Stimulated activated memory B cell treated with anti-CD40 and anti-IgM and Interleukin-4, amounts not matched to agents 10 μg/mL and 1 μg/mL and 100 μg/mL, for 72 hours (primary cell): Measurements from ENCODE around the gene CNOT1.

Source experiments
- ATAC-seq: fragments of 150-1000 bp; cut with Tn5 transposase; 2 replicates; pipeline ENCODE4 v1.10.0; 2021
- H3K27ac Mint-ChIP-seq: one replicate; pipeline ENCODE4 v1.8.0; 2022; ENCODE audit warnings: mild to moderate bottlenecking, mixed read lengths
- H3K27me3 Mint-ChIP-seq: one replicate; pipeline ENCODE4 v1.8.0; 2022; ENCODE audit warnings: mixed read lengths
- H3K36me3 Mint-ChIP-seq: one replicate; pipeline ENCODE4 v1.8.0; 2022; ENCODE audit warnings: mixed read lengths
- H3K4me1 Mint-ChIP-seq: one replicate; pipeline ENCODE4 v1.8.0; 2022; ENCODE audit warnings: mixed read lengths
- H3K4me3 Mint-ChIP-seq: one replicate; pipeline ENCODE4 v1.8.0; 2022; ENCODE audit warnings: mild to moderate bottlenecking, moderate library complexity, mixed read lengths
- H3K9me3 Mint-ChIP-seq: one replicate; pipeline ENCODE4 v1.8.0; 2022; ENCODE audit warnings: mixed read lengths

The CNOT1 gene

GRCh38 chr16:58507963-58508670 is 121.5 kb downstream of the CNOT1 start:
- H3K27me3 Mint-ChIP-seq, result peaks cover 38% of the 10 kb centered on the region

GRCh38 chr16:58507195-58507962 is 122.2 kb downstream of the CNOT1 start:
- Mint-ChIP-seq H3K36me3 (no peaks in the 10 kb centered on the region), H3K4me3 (no peak overlapping the region), H3K27me3 (peaks cover 46% of the 10 kb centered on the region), H3K4me1 (peaks cover 13% of the 10 kb centered on the region), H3K27ac (no peak overlapping the region), H3K9me3 (no peaks in the 10 kb centered on the region)
- ATAC-seq, result no peak

More at GRCh38 chr16:58507963-58508670, 121.5 kb downstream of the CNOT1 start:
- Mint-ChIP-seq H3K36me3 (no peaks in the 10 kb centered on the region), H3K4me1 (peaks cover 13% of the 10 kb centered on the region), H3K9me3 (no peaks in the 10 kb centered on the region), H3K4me3 (no peak overlapping the region), H3K27ac (no peak overlapping the region)
- no peak for ATAC-seq

GRCh38 chr16:58506241-58507194 is 123.1 kb downstream of the CNOT1 start:
- peaks cover 54% of the 10 kb centered on the region for H3K27me3 Mint-ChIP-seq
- H3K9me3 Mint-ChIP-seq, result no peaks in the 10 kb centered on the region
- H3K27ac Mint-ChIP-seq, result no peak overlapping the region
- H3K36me3 Mint-ChIP-seq, result no peaks in the 10 kb centered on the region
- peaks cover 13% of the 10 kb centered on the region for H3K4me1 Mint-ChIP-seq
- no peak overlapping the region for H3K4me3 Mint-ChIP-seq
- no peak for ATAC-seq

- Mint-ChIP-seq H3K36me3 (no peaks in the 10 kb centered on the region), H3K4me1 (peaks cover 30% of the 10 kb centered on the region), H3K9me3 (no peaks in the 10 kb centered on the region), H3K27ac (no peak overlapping the region), H3K4me3 (no peak overlapping the region), H3K27me3 (peaks cover 75% of the 10 kb centered on the region)
- no peak for ATAC-seq
Measured at GRCh38 chr16:58503863-58504688, 125.5 kb downstream of the CNOT1 start.

- peaks cover 30% of the 10 kb centered on the region for H3K4me1 Mint-ChIP-seq
- H3K36me3 Mint-ChIP-seq, result no peaks in the 10 kb centered on the region
- peaks cover 81% of the 10 kb centered on the region for H3K27me3 Mint-ChIP-seq
- no peak for ATAC-seq
- H3K9me3 Mint-ChIP-seq, result no peaks in the 10 kb centered on the region
- H3K4me3 Mint-ChIP-seq, result no peak overlapping the region
- no peak overlapping the region for H3K27ac Mint-ChIP-seq
Measured at GRCh38 chr16:58503166-58503862, 126.3 kb downstream of the CNOT1 start.

- peaks cover 86% of the 10 kb centered on the region for H3K27me3 Mint-ChIP-seq
- H3K4me1 Mint-ChIP-seq, result peaks cover 39% of the 10 kb centered on the region
- no peak overlapping the region for H3K4me3 Mint-ChIP-seq
- no peaks in the 10 kb centered on the region for H3K9me3 Mint-ChIP-seq
- no peak for ATAC-seq
- H3K27ac Mint-ChIP-seq, result no peak overlapping the region
- H3K36me3 Mint-ChIP-seq, result no peaks in the 10 kb centered on the region
Measured at GRCh38 chr16:58502217-58502921, 127.3 kb downstream of the CNOT1 start.

GRCh38 chr16:58501242-58502131 is 128.1 kb downstream of the CNOT1 start:
- peaks cover 86% of the 10 kb centered on the region for H3K27me3 Mint-ChIP-seq
- no peak overlapping the region for H3K27ac Mint-ChIP-seq
- no peaks in the 10 kb centered on the region for H3K9me3 Mint-ChIP-seq
- H3K4me3 Mint-ChIP-seq, result peak overlapping the region; percentile 77
- peak; percentile 31 for ATAC-seq
- H3K4me1 Mint-ChIP-seq, result peaks cover 39% of the 10 kb centered on the region
- H3K36me3 Mint-ChIP-seq, result no peaks in the 10 kb centered on the region

- H3K27me3 Mint-ChIP-seq, result peaks cover 81% of the 10 kb centered on the region
- no peak overlapping the region for H3K27ac Mint-ChIP-seq
Measured at GRCh38 chr16:58500430-58501241, 129.0 kb downstream of the CNOT1 start.

GRCh38 chr16:58499615-58500351 is 129.8 kb downstream of the CNOT1 start, which contains the start of gene NDRG4:
NDRG4 (plus strand) TSS chr16:58500143; CDS start chr16:58500249, 106 bp downstream.
- H3K4me1 Mint-ChIP-seq, result peaks cover 46% of the 10 kb centered on the region
- peaks cover 89% of the 10 kb centered on the region for H3K27me3 Mint-ChIP-seq
- ATAC-seq, result peak; percentile 59
- H3K4me3 Mint-ChIP-seq, result peak within 1 kb of the TSS; percentile 77
- no peaks in the 10 kb centered on the region for H3K9me3 Mint-ChIP-seq
- no peak within 1 kb of the TSS for H3K27ac Mint-ChIP-seq
- H3K36me3 Mint-ChIP-seq, result no peaks in the 10 kb centered on the region

More at GRCh38 chr16:58500430-58501241, 129.0 kb downstream of the CNOT1 start:
- peaks cover 39% of the 10 kb centered on the region for H3K4me1 Mint-ChIP-seq
- peak; percentile 31 for ATAC-seq
- peak overlapping the region; percentile 77 for H3K4me3 Mint-ChIP-seq
- no peaks in the 10 kb centered on the region for H3K36me3 Mint-ChIP-seq
- no peaks in the 10 kb centered on the region for H3K9me3 Mint-ChIP-seq

- Mint-ChIP-seq H3K27me3 (peaks cover 89% of the 10 kb centered on the region), H3K36me3 (no peaks in the 10 kb centered on the region), H3K27ac (no peak overlapping the region), H3K4me3 (no peak overlapping the region), H3K4me1 (peaks cover 46% of the 10 kb centered on the region), H3K9me3 (no peaks in the 10 kb centered on the region)
- no peak for ATAC-seq
Measured at GRCh38 chr16:58499092-58499511, 130.5 kb downstream of the CNOT1 start.

GRCh38 chr16:58498341-58499091 is 131.1 kb downstream of the CNOT1 start:
- Mint-ChIP-seq H3K36me3 (no peaks in the 10 kb centered on the region), H3K9me3 (no peaks in the 10 kb centered on the region), H3K4me3 (no peak overlapping the region), H3K27ac (no peak overlapping the region), H3K27me3 (peaks cover 84% of the 10 kb centered on the region), H3K4me1 (peaks cover 46% of the 10 kb centered on the region)
- ATAC-seq, result no peak
